Measurements from ENCODE around the gene INPP5A. TPM values are rescaled to one million over a fixed set of nuclear protein-coding genes. Genes with fewer than 3 reads are reported as not detected.

The INPP5A gene
- total and polyA plus RNA-seq, 2 experiments from 2014 or later: 41.2 to 53.6 TPM

GRCh38 chr10:132716691-132717490, 179.3 kb downstream of the INPP5A start:
- H3K9me2 ChIP-seq (replicated peaks; ENCODE audit: insufficient read depth): no peaks in the 10 kb centered on the region
- no peaks in the 10 kb centered on the region for H3K27me3 ChIP-seq
- H3K4me3 ChIP-seq: no peak overlapping the region
- H3K4me2 ChIP-seq: no peak overlapping the region
- H3K4me1 ChIP-seq (ENCODE audit: insufficient read depth): peaks cover 2% of the 10 kb centered on the region
- TF ChIP-seq EZH2phosphoT487 (IDR thresholded peaks at IDR 0.05; ENCODE audit: low read depth, severe bottlenecking, unreplicated experiment) (no peak), EZH2 (IDR thresholded peaks at IDR 0.05; ENCODE audit: borderline replicate concordance) (no peak), CTCF (IDR thresholded peaks at IDR 0.05; ENCODE audit: poor library complexity) (no peak)
- H3K9me3 ChIP-seq (ENCODE audit: low read depth): no peaks in the 10 kb centered on the region
- no peaks in the 10 kb centered on the region for H3K79me2 ChIP-seq
- H3K36me3 ChIP-seq (replicated peaks; ENCODE audit: insufficient read depth, low read depth): no peaks in the 10 kb centered on the region
- no peak for DNase-seq (ENCODE audit: low spot score)
- H3K27ac ChIP-seq: no peak overlapping the region
- H4K20me1 ChIP-seq (ENCODE audit: insufficient read depth, poor library complexity, severe bottlenecking): no peaks in the 10 kb centered on the region
- 91% methylated on average over 21 of the region's 27 CpGs for WGBS (ENCODE audit: low lambda C conversion rate, missing lambda C conversion rate)
- no peak overlapping the region for H2AFZ ChIP-seq

- Histone ChIP-seq H3K79me2 (no peaks in the 10 kb centered on the region), H3K36me3 (replicated peaks; ENCODE audit: insufficient read depth, low read depth) (no peaks in the 10 kb centered on the region), H4K20me1 (ENCODE audit: insufficient read depth, poor library complexity, severe bottlenecking) (no peaks in the 10 kb centered on the region), H3K4me2 (no peak overlapping the region), H3K9me2 (replicated peaks; ENCODE audit: insufficient read depth) (no peaks in the 10 kb centered on the region), H3K9me3 (ENCODE audit: low read depth) (no peaks in the 10 kb centered on the region), H3K27me3 (no peaks in the 10 kb centered on the region), H2AFZ (no peak overlapping the region), H3K4me3 (no peak overlapping the region), H3K4me1 (ENCODE audit: insufficient read depth) (peaks cover 2% of the 10 kb centered on the region), H3K27ac (peak overlapping the region; percentile 85)
- TF ChIP-seq EZH2phosphoT487 (IDR thresholded peaks at IDR 0.05; ENCODE audit: low read depth, severe bottlenecking, unreplicated experiment): no peak
- 62% methylated on average over 6 of the region's 6 CpGs for WGBS (ENCODE audit: low lambda C conversion rate, missing lambda C conversion rate)
- DNase-seq (ENCODE audit: low spot score): peak; percentile 31
Observed at GRCh38 chr10:132721725-132722124, 184.1 kb downstream of the INPP5A start.

- TF ChIP-seq EZH2 (IDR thresholded peaks at IDR 0.05; ENCODE audit: borderline replicate concordance): no peak
- H3K9me2 ChIP-seq (replicated peaks; ENCODE audit: insufficient read depth): no peaks in the 10 kb centered on the region
Observed at GRCh38 chr10:132722394-132723329, 185.1 kb downstream of the INPP5A start.

GRCh38 chr10:132723330-132723970, 185.9 kb downstream of the INPP5A start:
- H3K4me3 ChIP-seq: no peak overlapping the region
- H3K79me2 ChIP-seq: no peaks in the 10 kb centered on the region
- H3K27me3 ChIP-seq: no peaks in the 10 kb centered on the region
- no peak for DNase-seq (ENCODE audit: low spot score)
- H3K36me3 ChIP-seq (replicated peaks; ENCODE audit: insufficient read depth, low read depth): no peaks in the 10 kb centered on the region
- peaks cover 2% of the 10 kb centered on the region for H3K4me1 ChIP-seq (ENCODE audit: insufficient read depth)
- no peak for TF ChIP-seq EZH2 (IDR thresholded peaks at IDR 0.05; ENCODE audit: borderline replicate concordance)
- TF ChIP-seq CTCF (IDR thresholded peaks at IDR 0.05; ENCODE audit: poor library complexity): no peak
- TF ChIP-seq EZH2phosphoT487 (IDR thresholded peaks at IDR 0.05; ENCODE audit: low read depth, severe bottlenecking, unreplicated experiment): no peak
- no peaks in the 10 kb centered on the region for H3K9me2 ChIP-seq (replicated peaks; ENCODE audit: insufficient read depth)
- H4K20me1 ChIP-seq (ENCODE audit: insufficient read depth, poor library complexity, severe bottlenecking): no peaks in the 10 kb centered on the region
- no peak overlapping the region for H3K27ac ChIP-seq
- no peaks in the 10 kb centered on the region for H3K9me3 ChIP-seq (ENCODE audit: low read depth)
- no peak overlapping the region for H3K4me2 ChIP-seq
- WGBS (ENCODE audit: low lambda C conversion rate, missing lambda C conversion rate): 90% methylated on average over 24 of the region's 29 CpGs
- no peak overlapping the region for H2AFZ ChIP-seq

More at GRCh38 chr10:132722394-132723329, 185.1 kb downstream of the INPP5A start:
- Histone ChIP-seq H4K20me1 (ENCODE audit: insufficient read depth, poor library complexity, severe bottlenecking) (no peaks in the 10 kb centered on the region), H3K27ac (peak overlapping the region; percentile 60), H2AFZ (no peak overlapping the region), H3K9me3 (ENCODE audit: low read depth) (no peaks in the 10 kb centered on the region), H3K4me3 (no peak overlapping the region), H3K4me2 (no peak overlapping the region), H3K79me2 (no peaks in the 10 kb centered on the region), H3K36me3 (replicated peaks; ENCODE audit: insufficient read depth, low read depth) (no peaks in the 10 kb centered on the region), H3K4me1 (ENCODE audit: insufficient read depth) (peaks cover 2% of the 10 kb centered on the region), H3K27me3 (no peaks in the 10 kb centered on the region)
- 84% methylated on average over 47 of the region's 48 CpGs for WGBS (ENCODE audit: low lambda C conversion rate, missing lambda C conversion rate)
- no peak for DNase-seq (ENCODE audit: low spot score)
